Left ventricle myocardium inferior (tissue), 1 donor: ENCODE measurements around the gene CPA1. TPM values are rescaled to one million over a fixed set of nuclear protein-coding genes. Genes with fewer than 3 reads are reported as not detected.

Source experiments
- DNase-seq: peaks from one replicate; pipeline ENCODE4 v3.0.0-alpha.2; 2020
- H3K27ac ChIP-seq: fragments of 200-600 bp; replicated peaks from 2 replicates; pipeline ENCODE4 v1.8.0; 2021
- H3K27me3 ChIP-seq: fragments of 200-600 bp; 2 replicates; pipeline ENCODE4 v1.8.0; 2021; ENCODE audit warnings: low read depth
- H3K36me3 ChIP-seq: fragments of 200-600 bp; 2 replicates; pipeline ENCODE4 v1.8.0; 2021
- H3K4me1 ChIP-seq: fragments of 200-600 bp; 2 replicates; pipeline ENCODE4 v1.8.0; 2021
- H3K4me3 ChIP-seq: fragments of 200-600 bp; 2 replicates; pipeline ENCODE4 v1.8.0; 2021; ENCODE audit warnings: mild to moderate bottlenecking, moderate library complexity
- H3K9me3 ChIP-seq: fragments of 200-600 bp; replicated peaks from 2 replicates; pipeline ENCODE4 v1.8.0; 2021
- CTCF ChIP-seq: fragments of 200-600 bp; IDR thresholded peaks from 2 replicates; pipeline ENCODE4 v1.8.0; 2021; ENCODE audit warnings: antibody characterized with exemption, mild to moderate bottlenecking, borderline replicate concordance
- intact Hi-C: fragments of 100-400 bp; cut with micrococcal nuclease; formaldehyde crosslinking; loops from one replicate; pipeline ENCODE4 v1.11.0; 2022
- total RNA-seq: library from RNA; stranded (reverse); fragmentation: NEBNext Ultra II Directional; extraction: Animal tissue kit (Norgen Biotek cat#: 25700); gene quantifications from one replicate; pipeline ENCODE4 v1.2.1, GENCODE V29; 2021
- donor health status: DM: no; HTN: yes; CAD: no; lungs with severe emphysema.

Gene CPA1
- total RNA-seq, 1 donor from 2014 or later = not detected

GRCh38 chr7:130358471-130358870 is 21.8 kb upstream of the CPA1 start:
- no peak for TF ChIP-seq CTCF
- H3K4me1 ChIP-seq = peaks cover 16% of the 10 kb centered on the region
- intact Hi-C loops = no loop called here

GRCh38 chr7:130359276-130359857 is 20.9 kb upstream of the CPA1 start:
- intact Hi-C loops = no loop called here
- DNase-seq = no peak
- H3K4me1 ChIP-seq = peaks cover 16% of the 10 kb centered on the region

More at GRCh38 chr7:130358471-130358870, 21.8 kb upstream of the CPA1 start:
- H3K27ac ChIP-seq = no peak overlapping the region
- H3K27me3 ChIP-seq = no peaks in the 10 kb centered on the region
- peaks cover 25% of the 10 kb centered on the region for H3K9me3 ChIP-seq
- H3K36me3 ChIP-seq = no peaks in the 10 kb centered on the region
- no peak overlapping the region for H3K4me3 ChIP-seq
- DNase-seq = no peak

GRCh38 chr7:130360518-130360917 is 19.8 kb upstream of the CPA1 start:
- DNase-seq = no peak
- Histone ChIP-seq H3K27ac (no peak overlapping the region), H3K9me3 (peaks cover 25% of the 10 kb centered on the region), H3K4me1 (peaks cover 16% of the 10 kb centered on the region), H3K27me3 (no peaks in the 10 kb centered on the region), H3K36me3 (no peaks in the 10 kb centered on the region), H3K4me3 (no peak overlapping the region)
- no peak for TF ChIP-seq CTCF
- intact Hi-C loops = no loop called here

More at GRCh38 chr7:130359276-130359857, 20.9 kb upstream of the CPA1 start:
- Histone ChIP-seq H3K27ac (no peak overlapping the region), H3K27me3 (no peaks in the 10 kb centered on the region), H3K36me3 (no peaks in the 10 kb centered on the region), H3K4me3 (no peak overlapping the region), H3K9me3 (peaks cover 25% of the 10 kb centered on the region)
- no peak for TF ChIP-seq CTCF

GRCh38 chr7:130361681-130362080 is 18.6 kb upstream of the CPA1 start:
- TF ChIP-seq CTCF = no peak
- Histone ChIP-seq H3K4me1 (peaks cover 5% of the 10 kb centered on the region), H3K27me3 (no peaks in the 10 kb centered on the region), H3K4me3 (no peak overlapping the region), H3K27ac (no peak overlapping the region), H3K36me3 (no peaks in the 10 kb centered on the region), H3K9me3 (peaks cover 25% of the 10 kb centered on the region)
- intact Hi-C loops = no loop called here
- no peak for DNase-seq

- H3K4me1 ChIP-seq = no peaks in the 10 kb centered on the region
- no peak overlapping the region for H3K27ac ChIP-seq
- no peak for TF ChIP-seq CTCF
- H3K4me3 ChIP-seq = no peak overlapping the region
- H3K9me3 ChIP-seq = peaks cover 25% of the 10 kb centered on the region
- H3K36me3 ChIP-seq = no peaks in the 10 kb centered on the region
- no peak for DNase-seq
- H3K27me3 ChIP-seq = no peaks in the 10 kb centered on the region
- intact Hi-C loops = no loop called here
These were observed 18.0 kb upstream of the CPA1 start for GRCh38 chr7:130362251-130362816.
